SK-N-SH treated with all-trans-retinoic acid at 6 μM for 48 hours (cell line): ENCODE measurements around the gene MRPL21.

ENCODE experiments used
- ATAC-seq: fragments of 200-7000 bp; cut with Tn5 transposase; 3 replicates; pipeline ENCODE4 v1.9.1; 2020; ENCODE audit warnings: mild to moderate bottlenecking, moderate library complexity
- ARNTL ChIP-seq: fragments of 450-650 bp; formaldehyde crosslinking; IDR thresholded peaks from 2 replicates; pipeline ENCODE4 v1.5.0; 2020; ENCODE audit warnings: low read depth, mild to moderate bottlenecking, moderate library complexity, borderline replicate concordance
- BACH2 ChIP-seq: fragments of 250-450 bp; sonication (Bioruptor Pico); IDR thresholded peaks from 2 replicates; pipeline ENCODE4 v1.9.0; 2021; ENCODE audit warnings: mild to moderate bottlenecking, borderline replicate concordance
- CSDC2 ChIP-seq: fragments of 250-450 bp; sonication (Bioruptor Pico); IDR thresholded peaks from 2 replicates; pipeline ENCODE4 v1.5.0; 2020; ENCODE audit warnings: mild to moderate bottlenecking, moderate library complexity
- CSRNP3 ChIP-seq: fragments of 250-450 bp; sonication (Bioruptor Pico); IDR thresholded peaks from 2 replicates; pipeline ENCODE4 v1.5.1; 2021; ENCODE audit warnings: mild to moderate bottlenecking, moderate library complexity
- ESRRG ChIP-seq: fragments of 250-450 bp; sonication (Bioruptor Pico); IDR thresholded peaks from 2 replicates; pipeline ENCODE4 v1.6.1; 2021; ENCODE audit warnings: mild to moderate bottlenecking
- GLIS3 ChIP-seq: fragments of 250-450 bp; sonication (Bioruptor Pico); IDR thresholded peaks from 2 replicates; pipeline ENCODE4 v1.5.0; 2020; ENCODE audit warnings: mild to moderate bottlenecking, moderate library complexity
- ISL1 ChIP-seq: fragments of 250-450 bp; sonication (Bioruptor Pico); IDR thresholded peaks from 2 replicates; pipeline ENCODE4 v2.1.2; 2022; ENCODE audit warnings: mild to moderate bottlenecking, moderate library complexity
- OSR1 ChIP-seq: fragments of 250-450 bp; sonication (Bioruptor Pico); IDR thresholded peaks from 2 replicates; pipeline ENCODE4 v1.8.0; 2022; ENCODE audit warnings: moderate library complexity, mild to moderate bottlenecking, inconsistent platforms
- PATZ1 ChIP-seq: fragments of 250-450 bp; sonication (Bioruptor Pico); IDR thresholded peaks from 2 replicates; pipeline ENCODE4 v1.8.0; 2020; ENCODE audit warnings: mild to moderate bottlenecking, moderate library complexity, borderline replicate concordance
- POU6F1 ChIP-seq: fragments of 250-450 bp; sonication (Bioruptor Pico); IDR thresholded peaks from 2 replicates; pipeline ENCODE4 v1.8.0; 2021; ENCODE audit warnings: low read depth, mild to moderate bottlenecking, moderate library complexity, borderline replicate concordance
- PPARA ChIP-seq: fragments of 250-450 bp; sonication (Bioruptor Pico); IDR thresholded peaks from 2 replicates; pipeline ENCODE4 v1.5.0; 2020; ENCODE audit warnings: mild to moderate bottlenecking, borderline replicate concordance
- RARB ChIP-seq: fragments of 250-450 bp; sonication (Bioruptor Pico); IDR thresholded peaks from 2 replicates; pipeline ENCODE4 v1.8.0; 2021; ENCODE audit warnings: mild to moderate bottlenecking, moderate library complexity
- SNAI2 ChIP-seq: fragments of 250-450 bp; sonication (Bioruptor Pico); IDR thresholded peaks from 2 replicates; pipeline ENCODE4 v1.5.0; 2020; ENCODE audit warnings: mild to moderate bottlenecking, moderate library complexity
- TCF4 ChIP-seq: fragments of 250-450 bp; sonication (Bioruptor Pico); IDR thresholded peaks from 2 replicates; pipeline ENCODE4 v1.8.0; 2021; ENCODE audit warnings: mild to moderate bottlenecking, moderate library complexity, borderline replicate concordance
- ZC3H10 ChIP-seq: fragments of 250-450 bp; sonication (Bioruptor Pico); IDR thresholded peaks from 2 replicates; pipeline ENCODE4 v1.5.1; 2021; ENCODE audit warnings: mild to moderate bottlenecking, moderate library complexity
- ZFP30 ChIP-seq: fragments of 450-650 bp; formaldehyde crosslinking; IDR thresholded peaks from 2 replicates; pipeline ENCODE4 v1.5.0; 2022; ENCODE audit warnings: mild to moderate bottlenecking, moderate library complexity
- ZNF565 ChIP-seq: fragments of 450-650 bp; formaldehyde crosslinking; conservative IDR thresholded peaks from 2 replicates; pipeline ENCODE4 v1.5.0; 2020; ENCODE audit warnings: low read depth, mild to moderate bottlenecking, moderate library complexity
- ZNF70 ChIP-seq: fragments of 450-650 bp; formaldehyde crosslinking; IDR thresholded peaks from 2 replicates; pipeline ENCODE4 v1.5.0; 2020; ENCODE audit warnings: mild to moderate bottlenecking, moderate library complexity
- ZNF8 ChIP-seq: fragments of 450-650 bp; formaldehyde crosslinking; IDR thresholded peaks from 2 replicates; pipeline ENCODE4 v1.5.0; 2020; ENCODE audit warnings: mild to moderate bottlenecking, moderate library complexity
- TF ChIP-seq, protein P1 (sequence below): fragments of 250-450 bp; sonication (Bioruptor Pico); IDR thresholded peaks from 2 replicates; pipeline ENCODE4 v1.5.1; 2020; ENCODE audit warnings: low read depth, mild to moderate bottlenecking, moderate library complexity

The MRPL21 gene

DNA sequence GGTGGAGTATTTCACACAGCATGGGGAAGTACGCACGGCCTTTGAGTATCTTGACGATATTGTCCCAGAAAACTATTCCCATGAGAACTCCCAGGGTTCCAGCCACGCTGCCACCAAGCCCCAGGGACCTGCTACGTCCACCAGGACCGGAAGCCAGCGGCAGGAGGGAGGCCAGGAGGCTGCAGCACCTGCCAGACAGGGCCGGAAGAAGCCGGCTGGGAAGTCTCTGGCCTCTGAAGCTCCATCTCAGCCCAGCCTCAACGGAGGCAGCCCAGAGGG lies 32.7 kb upstream of the MRPL21 start:
- ATAC-seq, result no peak
- no peak for TF ChIP-seq PATZ1 (CRISPR knock-in tag)
- TF ChIP-seq ISL1, result no peak
- no peak for TF ChIP-seq CSRNP3 (CRISPR knock-in tag)
- TF ChIP-seq ZFP30 (CRISPR knock-in tag), result no peak
- TF ChIP-seq ZNF8, result no peak
- no peak for TF ChIP-seq ZNF565 (CRISPR knock-in tag)
- TF ChIP-seq ZNF70 (CRISPR knock-in tag), result no peak
- TF ChIP-seq ZC3H10, result no peak
- TF ChIP-seq TCF4 (CRISPR knock-in tag), result no peak

GRCh38 chr11:68935516-68936357 lies 32.1 kb upstream of the MRPL21 start:
- TF ChIP-seq ZNF565 (CRISPR knock-in tag) (no peak), PPARA (CRISPR knock-in tag) (no peak), GLIS3 (no peak), OSR1 (CRISPR knock-in tag) (no peak), PATZ1 (CRISPR knock-in tag) (no peak), ZFP30 (CRISPR knock-in tag) (no peak), ARNTL (CRISPR knock-in tag) (no peak), TCF4 (CRISPR knock-in tag) (no peak), POU6F1 (no peak), ZNF70 (CRISPR knock-in tag) (no peak)
- TF ChIP-seq, protein P1, sequence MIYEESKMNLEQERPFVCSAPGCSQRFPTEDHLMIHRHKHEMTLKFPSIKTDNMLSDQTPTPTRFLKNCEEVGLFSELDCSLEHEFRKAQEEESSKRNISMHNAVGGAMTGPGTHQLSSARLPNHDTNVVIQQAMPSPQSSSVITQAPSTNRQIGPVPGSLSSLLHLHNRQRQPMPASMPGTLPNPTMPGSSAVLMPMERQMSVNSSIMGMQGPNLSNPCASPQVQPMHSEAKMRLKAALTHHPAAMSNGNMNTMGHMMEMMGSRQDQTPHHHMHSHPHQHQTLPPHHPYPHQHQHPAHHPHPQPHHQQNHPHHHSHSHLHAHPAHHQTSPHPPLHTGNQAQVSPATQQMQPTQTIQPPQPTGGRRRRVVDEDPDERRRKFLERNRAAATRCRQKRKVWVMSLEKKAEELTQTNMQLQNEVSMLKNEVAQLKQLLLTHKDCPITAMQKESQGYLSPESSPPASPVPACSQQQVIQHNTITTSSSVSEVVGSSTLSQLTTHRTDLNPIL (CRISPR knock-in tag), result no peak
- TF ChIP-seq, all 23 proteins: peak for 0
- no peak for ATAC-seq

DNA sequence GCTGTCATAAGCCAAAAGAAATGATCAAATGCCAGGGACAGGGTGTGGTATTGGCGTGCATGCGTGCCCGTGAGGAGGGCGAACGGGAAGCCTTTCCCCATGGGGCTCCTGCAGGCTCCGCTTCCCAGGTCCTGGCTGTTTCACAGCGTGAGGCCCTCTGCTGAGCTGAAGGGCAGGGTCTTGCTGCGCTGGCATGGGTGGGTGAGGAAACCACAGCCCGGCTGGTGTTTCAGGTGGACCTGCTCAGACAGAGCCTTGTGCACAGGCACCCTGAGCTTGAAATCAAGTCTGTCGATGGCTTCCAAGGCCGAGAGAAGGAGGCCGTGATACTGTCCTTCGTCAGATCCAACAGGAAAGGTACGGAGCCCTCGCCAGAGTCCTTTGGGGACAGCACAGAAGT lies 31.4 kb upstream of the MRPL21 start:
- ATAC-seq, result no peak
- TF ChIP-seq CSDC2 (CRISPR knock-in tag) (no peak), GLIS3 (no peak), ZNF8 (no peak), SNAI2 (CRISPR knock-in tag) (no peak), RARB (CRISPR knock-in tag) (no peak), ZC3H10 (no peak), OSR1 (CRISPR knock-in tag) (no peak), BACH2 (CRISPR knock-in tag) (no peak), ESRRG (CRISPR knock-in tag) (no peak)
- TF ChIP-seq, all 23 proteins: peak for 0

DNA sequence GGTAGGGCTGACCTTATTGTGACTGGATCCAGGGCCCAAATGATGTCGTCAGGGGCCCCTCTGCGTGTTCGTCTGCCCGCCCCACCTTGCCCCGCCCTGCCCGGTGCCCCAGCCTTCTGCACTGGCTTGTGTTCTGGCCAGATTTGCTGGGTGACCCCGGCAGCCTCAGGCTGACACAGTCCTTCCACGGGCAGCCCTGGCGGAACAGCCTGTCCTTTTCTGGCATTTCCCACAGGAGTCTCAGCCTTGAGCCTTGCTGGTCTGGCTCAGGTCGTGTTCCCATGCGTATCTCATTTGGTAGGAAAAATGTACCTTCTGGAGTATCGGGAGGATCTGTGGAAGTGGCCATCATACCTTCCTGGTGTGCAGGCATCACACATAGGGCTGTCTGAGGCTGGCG lies 31.0 kb upstream of the MRPL21 start:
- no peak for TF ChIP-seq TCF4 (CRISPR knock-in tag)
- TF ChIP-seq ZNF70 (CRISPR knock-in tag), result no peak
- TF ChIP-seq, all 23 proteins: peak for 0
- no peak for ATAC-seq
